ENCODE data around the gene NEURL4.

Gene NEURL4

GRCh38 chr17:7311110-7311705 is 17.9 kb downstream of the NEURL4 start:
- no peak overlapping the region for H3K27ac ChIP-seq
- no peak for TF ChIP-seq ZFX (IDR thresholded peaks at IDR 0.05)
- TF ChIP-seq, protein P1, sequence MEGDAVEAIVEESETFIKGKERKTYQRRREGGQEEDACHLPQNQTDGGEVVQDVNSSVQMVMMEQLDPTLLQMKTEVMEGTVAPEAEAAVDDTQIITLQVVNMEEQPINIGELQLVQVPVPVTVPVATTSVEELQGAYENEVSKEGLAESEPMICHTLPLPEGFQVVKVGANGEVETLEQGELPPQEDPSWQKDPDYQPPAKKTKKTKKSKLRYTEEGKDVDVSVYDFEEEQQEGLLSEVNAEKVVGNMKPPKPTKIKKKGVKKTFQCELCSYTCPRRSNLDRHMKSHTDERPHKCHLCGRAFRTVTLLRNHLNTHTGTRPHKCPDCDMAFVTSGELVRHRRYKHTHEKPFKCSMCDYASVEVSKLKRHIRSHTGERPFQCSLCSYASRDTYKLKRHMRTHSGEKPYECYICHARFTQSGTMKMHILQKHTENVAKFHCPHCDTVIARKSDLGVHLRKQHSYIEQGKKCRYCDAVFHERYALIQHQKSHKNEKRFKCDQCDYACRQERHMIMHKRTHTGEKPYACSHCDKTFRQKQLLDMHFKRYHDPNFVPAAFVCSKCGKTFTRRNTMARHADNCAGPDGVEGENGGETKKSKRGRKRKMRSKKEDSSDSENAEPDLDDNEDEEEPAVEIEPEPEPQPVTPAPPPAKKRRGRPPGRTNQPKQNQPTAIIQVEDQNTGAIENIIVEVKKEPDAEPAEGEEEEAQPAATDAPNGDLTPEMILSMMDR (conservative IDR thresholded peaks at IDR 0.05) = no peak

DNA sequence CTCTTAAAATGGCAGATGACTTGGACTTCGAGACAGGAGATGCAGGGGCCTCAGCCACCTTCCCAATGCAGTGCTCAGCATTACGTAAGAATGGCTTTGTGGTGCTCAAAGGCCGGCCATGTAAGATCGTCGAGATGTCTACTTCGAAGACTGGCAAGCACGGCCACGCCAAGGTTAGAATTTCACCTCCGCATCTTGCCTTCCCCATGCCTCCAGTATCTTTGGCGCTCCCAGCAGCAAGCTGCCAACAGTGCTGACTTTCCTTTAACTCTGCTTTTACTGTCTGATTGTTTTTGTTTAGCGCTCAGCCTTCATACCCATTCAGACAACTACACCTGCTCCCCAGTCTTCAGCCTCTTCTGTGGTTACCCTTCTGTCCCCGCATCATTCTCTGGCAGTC is 19.5 kb downstream of the NEURL4 start:
- H3K27ac ChIP-seq = peak overlapping the region; percentile 99; the same call in 1 of the 2 replicates
- TF ChIP-seq, protein P1 (conservative IDR thresholded peaks at IDR 0.05) = no peak
- no peak for TF ChIP-seq ZFX (IDR thresholded peaks at IDR 0.05)

DNA sequence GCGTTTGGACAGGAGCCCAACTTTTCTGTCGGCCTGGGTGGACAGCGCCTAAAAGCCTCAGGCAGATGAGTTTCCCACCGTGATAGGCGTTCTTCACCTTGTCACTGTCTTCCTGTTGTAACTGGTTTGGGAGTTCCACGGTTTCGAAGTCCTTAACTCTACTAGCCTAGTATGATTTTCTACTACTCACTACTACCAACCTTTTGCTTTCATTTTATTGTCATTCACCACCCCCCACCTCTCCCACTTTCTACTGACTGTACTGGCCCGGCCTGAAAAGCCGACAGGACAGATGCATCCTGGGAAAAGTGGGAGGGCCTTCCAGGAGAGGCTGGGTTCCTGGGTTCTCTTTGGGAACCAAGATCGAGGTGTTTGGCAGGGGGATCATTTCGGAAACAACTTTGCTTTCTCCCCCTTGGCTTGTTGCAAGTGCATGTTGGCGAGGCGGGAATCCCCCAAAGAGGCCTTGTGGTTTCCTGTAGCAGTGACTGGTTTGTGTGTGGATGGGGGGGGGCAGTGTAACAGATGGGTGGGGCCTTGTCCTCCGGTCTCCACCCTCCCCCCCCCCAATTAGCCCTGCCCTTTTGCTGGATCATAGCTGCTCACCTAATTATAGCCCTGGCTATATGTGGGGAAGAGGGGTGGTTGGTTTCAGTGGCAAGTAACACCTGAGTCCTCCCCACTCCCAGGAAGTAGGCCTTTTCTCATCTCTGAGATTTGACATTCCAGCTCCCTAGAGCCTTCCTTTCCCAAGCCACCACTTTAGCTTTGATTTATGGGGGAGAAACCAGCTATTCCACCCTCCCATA is 20.3 kb downstream of the NEURL4 start:
- no peak for TF ChIP-seq ZFX (IDR thresholded peaks at IDR 0.05)
- TF ChIP-seq, protein P1 (conservative IDR thresholded peaks at IDR 0.05) = no peak
- H3K27ac ChIP-seq = peak overlapping the region; percentile 99

DNA sequence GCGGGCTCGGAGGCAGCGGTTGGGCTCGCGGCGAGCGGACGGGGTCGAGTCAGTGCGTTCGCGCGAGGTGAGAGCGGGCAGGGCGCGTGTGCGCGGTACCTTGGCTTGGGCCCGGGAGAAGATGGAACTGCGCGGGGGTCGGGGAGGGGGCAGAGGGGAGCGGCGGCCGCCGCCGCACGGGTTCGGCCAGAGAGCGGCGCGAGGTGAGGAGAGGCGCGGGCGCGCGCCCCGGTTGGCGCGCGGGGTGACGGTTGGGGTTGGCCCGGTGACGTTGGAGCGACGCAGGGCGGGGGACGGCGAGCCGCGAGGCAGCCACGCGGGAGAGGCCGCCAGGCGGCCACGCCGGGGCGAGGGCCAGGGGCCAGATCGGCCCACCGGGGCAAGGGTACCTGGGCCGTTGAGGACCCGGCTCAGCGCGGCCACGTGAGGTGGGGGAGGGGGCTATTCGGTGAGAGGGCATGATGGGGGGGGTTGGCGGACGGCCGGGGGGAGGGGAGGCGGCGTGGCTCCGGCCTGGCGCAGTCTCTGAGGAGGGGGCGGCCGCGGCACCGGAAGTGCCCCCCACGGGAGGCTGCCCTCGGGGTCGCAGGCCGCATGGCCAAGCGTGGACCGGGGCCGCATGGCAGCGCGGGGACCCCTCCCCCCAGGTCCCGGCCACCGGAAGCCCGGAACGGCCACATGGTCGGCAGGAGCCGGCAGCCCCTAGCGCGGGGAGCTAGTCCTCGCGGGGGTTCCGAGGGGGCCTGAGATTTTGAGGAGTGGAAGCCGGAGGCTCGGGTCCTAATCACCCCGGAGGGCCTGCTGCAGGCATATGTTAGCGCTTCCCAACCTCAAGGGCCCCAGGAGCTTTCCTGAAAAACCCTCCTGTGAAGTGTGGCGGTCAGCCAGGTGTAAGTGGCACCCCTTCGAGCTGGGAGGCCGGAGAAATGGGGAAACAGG is 21.2 kb downstream of the NEURL4 start:
- 0 out of 2 replicates have a peak, but pooled peaks have one; percentile 10 for TF ChIP-seq ZFX (IDR thresholded peaks at IDR 0.05)
- TF ChIP-seq, protein P1 (conservative IDR thresholded peaks at IDR 0.05) = no peak
- peak overlapping the region; percentile 99 for H3K27ac ChIP-seq

DNA sequence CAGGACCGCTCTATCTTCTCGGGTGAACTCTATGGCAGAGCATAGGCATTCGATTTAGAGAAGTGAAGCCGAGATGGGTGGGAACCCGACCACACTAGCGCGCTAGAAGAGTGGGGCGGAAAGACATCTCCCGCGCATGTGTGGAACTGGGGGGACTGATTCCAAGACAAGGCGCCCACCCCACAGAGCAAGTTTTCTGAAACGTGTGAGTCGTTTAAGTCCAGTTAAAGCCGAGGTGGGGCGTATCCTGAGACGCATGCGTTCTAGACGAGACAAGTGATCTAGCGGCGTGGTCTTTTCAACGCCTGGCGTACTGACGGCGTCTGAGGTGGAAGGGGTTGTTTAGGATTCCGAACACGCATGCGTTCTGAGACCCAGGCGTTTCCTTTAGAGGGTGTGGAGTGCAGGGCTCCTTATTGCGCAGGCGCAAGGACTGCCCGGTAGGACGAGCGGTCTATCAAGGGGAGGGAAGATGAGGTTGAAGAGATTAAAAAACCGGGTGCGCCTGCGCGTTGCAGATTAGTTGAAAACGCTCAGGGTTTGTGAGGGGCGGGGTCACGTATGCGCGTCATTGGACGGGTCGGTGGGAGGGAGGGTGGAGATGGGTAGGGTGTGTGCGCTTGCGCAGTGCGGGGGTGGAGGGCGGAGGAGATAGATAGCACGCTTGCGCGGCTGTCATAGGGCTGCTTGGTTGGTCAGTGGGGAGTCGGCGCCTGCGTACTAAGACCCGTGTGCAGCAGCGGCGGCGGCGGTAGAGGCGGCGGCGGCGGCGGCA is 22.0 kb downstream of the NEURL4 start, which contains the start of gene EIF5A:
EIF5A (plus strand) TSS at position 718 of the 775 bp plus-strand sequence. CDS start 2,008 bp downstream, outside the sequence.
- no peak for TF ChIP-seq ZFX (IDR thresholded peaks at IDR 0.05)
- TF ChIP-seq, protein P1 (conservative IDR thresholded peaks at IDR 0.05) = no peak
- H3K27ac ChIP-seq = peak within 1 kb of the TSS; percentile 99

DNA sequence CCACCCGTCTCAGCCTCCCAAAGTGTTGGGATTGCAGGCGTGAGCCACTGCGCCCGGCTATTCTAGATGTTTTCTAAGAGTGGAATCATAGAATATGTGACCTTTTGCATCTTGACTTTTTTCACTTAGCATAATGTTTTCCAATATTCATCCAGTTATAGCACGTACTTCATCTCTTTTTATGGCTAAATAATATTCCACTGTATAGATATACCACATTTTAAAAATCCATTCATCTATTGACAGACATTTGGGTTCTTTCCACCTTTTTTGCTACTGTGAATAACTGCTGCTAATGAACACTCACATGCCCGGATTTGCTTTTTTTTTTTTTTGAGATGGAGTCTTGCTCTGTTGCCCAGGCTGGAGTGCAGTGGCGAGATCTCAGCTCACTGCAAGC is 25.0 kb downstream of the NEURL4 start:
- TF ChIP-seq, protein P1 (conservative IDR thresholded peaks at IDR 0.05) = no peak
- TF ChIP-seq ZFX (IDR thresholded peaks at IDR 0.05) = no peak
- H3K27ac ChIP-seq = no peak overlapping the region
